ENCODE data around the gene RCHY1. TPM values are rescaled to one million over a fixed set of nuclear protein-coding genes. Genes with fewer than 3 reads are reported as not detected.
"Not testable (repeated sequence)": the region's sequence is repeated elsewhere in the genome, so short reads cannot be mapped to it uniquely, and the experiment has no call there.

RCHY1 gene
- polyA plus RNA-seq (2012; ENCODE audit: insufficient read depth, insufficient read length) = 28.2 TPM

- H3K4me3 ChIP-seq (ENCODE audit: low read length) = peak within 1 kb of the TSS; percentile 89
- DNase-seq (ENCODE audit: low read depth, low spot score) = peak; percentile 93
Measured at GRCh38 chr4:75514131-75514948, at the start of gene RCHY1, which contains the start of gene THAP6. RCHY1 (minus strand) TSS chr4:75514403; CDS start chr4:75514286, 117 bp downstream. THAP6 (plus strand) TSS chr4:75514473; CDS start chr4:75515453, 980 bp downstream.

- H3K4me3 ChIP-seq (ENCODE audit: low read length) = no peak overlapping the region
- DNase-seq (ENCODE audit: low read depth, low spot score) = no peak
Measured at GRCh38 chr4:75561789-75562188, 47.6 kb upstream of the RCHY1 start.

GRCh38 chr4:75557696-75558095 is 43.5 kb upstream of the RCHY1 start:
- H3K4me3 ChIP-seq (ENCODE audit: low read length) = no peak overlapping the region
- no peak for DNase-seq (ENCODE audit: low read depth, low spot score)

- H3K4me3 ChIP-seq (ENCODE audit: low read length) = no peak within 1 kb of the TSS
- no peak for DNase-seq (ENCODE audit: low read depth, low spot score)
Measured at GRCh38 chr4:75555294-75556164, 41.3 kb upstream of the RCHY1 start, which contains the start of gene ODAPH. ODAPH (plus strand) TSS chr4:75556066; CDS start chr4:75556083, 17 bp downstream.

- DNase-seq (ENCODE audit: low read depth, low spot score) = no peak
- H3K4me3 ChIP-seq (ENCODE audit: low read length) = no peak overlapping the region
Measured at GRCh38 chr4:75552452-75552851, 38.2 kb upstream of the RCHY1 start.

- no peak overlapping the region for H3K4me3 ChIP-seq (ENCODE audit: low read length)
- DNase-seq (ENCODE audit: low read depth, low spot score) = no peak
Measured at GRCh38 chr4:75549019-75549418, 34.8 kb upstream of the RCHY1 start.

- no peak for DNase-seq (ENCODE audit: low read depth, low spot score)
Measured at GRCh38 chr4:75547647-75548387, 33.6 kb upstream of the RCHY1 start.

GRCh38 chr4:75545526-75545925 is 31.3 kb upstream of the RCHY1 start:
- no peak overlapping the region for H3K4me3 ChIP-seq (ENCODE audit: low read length)
- DNase-seq (ENCODE audit: low read depth, low spot score) = no peak

More at GRCh38 chr4:75547647-75548387, 33.6 kb upstream of the RCHY1 start:
- no peak overlapping the region for H3K4me3 ChIP-seq (ENCODE audit: low read length)

GRCh38 chr4:75544870-75545269 is 30.7 kb upstream of the RCHY1 start:
- DNase-seq (ENCODE audit: low read depth, low spot score) = no peak

GRCh38 chr4:75544220-75544619 is 30.0 kb upstream of the RCHY1 start:
- DNase-seq (ENCODE audit: low read depth, low spot score); H3K4me3 ChIP-seq (ENCODE audit: low read length): not testable (repeated sequence)

More at GRCh38 chr4:75544870-75545269, 30.7 kb upstream of the RCHY1 start:
- no peak overlapping the region for H3K4me3 ChIP-seq (ENCODE audit: low read length)

- no peak overlapping the region for H3K4me3 ChIP-seq (ENCODE audit: low read length)
- DNase-seq (ENCODE audit: low read depth, low spot score) = no peak
Measured at GRCh38 chr4:75542824-75543223, 28.6 kb upstream of the RCHY1 start.

GRCh38 chr4:75537308-75537707 is 23.1 kb upstream of the RCHY1 start:
- not testable (repeated sequence) for DNase-seq (ENCODE audit: low read depth, low spot score); H3K4me3 ChIP-seq (ENCODE audit: low read length)

GRCh38 chr4:75533926-75534325 is 19.7 kb upstream of the RCHY1 start:
- DNase-seq (ENCODE audit: low read depth, low spot score); H3K4me3 ChIP-seq (ENCODE audit: low read length): not testable (repeated sequence)

- DNase-seq (ENCODE audit: low read depth, low spot score); H3K4me3 ChIP-seq (ENCODE audit: low read length): not testable (repeated sequence)
Measured at GRCh38 chr4:75533339-75533887, 19.2 kb upstream of the RCHY1 start.

- not testable (repeated sequence) for H3K4me3 ChIP-seq (ENCODE audit: low read length); DNase-seq (ENCODE audit: low read depth, low spot score)
Measured at GRCh38 chr4:75531536-75532143, 17.4 kb upstream of the RCHY1 start.

GRCh38 chr4:75530556-75531322 is 16.5 kb upstream of the RCHY1 start:
- DNase-seq (ENCODE audit: low read depth, low spot score) = no peak
- no peak overlapping the region for H3K4me3 ChIP-seq (ENCODE audit: low read length)

- no peak for DNase-seq (ENCODE audit: low read depth, low spot score)
- no peak overlapping the region for H3K4me3 ChIP-seq (ENCODE audit: low read length)
Measured at GRCh38 chr4:75527482-75527881, 13.3 kb upstream of the RCHY1 start.

- H3K4me3 ChIP-seq (ENCODE audit: low read length) = no peak overlapping the region
- no peak for DNase-seq (ENCODE audit: low read depth, low spot score)
Measured at GRCh38 chr4:75525910-75526309, 11.7 kb upstream of the RCHY1 start.

Data from Jurkat, Clone E6-1 (cell line).